ENCODE results near the gene MYBPC2.

The MYBPC2 gene

DNA sequence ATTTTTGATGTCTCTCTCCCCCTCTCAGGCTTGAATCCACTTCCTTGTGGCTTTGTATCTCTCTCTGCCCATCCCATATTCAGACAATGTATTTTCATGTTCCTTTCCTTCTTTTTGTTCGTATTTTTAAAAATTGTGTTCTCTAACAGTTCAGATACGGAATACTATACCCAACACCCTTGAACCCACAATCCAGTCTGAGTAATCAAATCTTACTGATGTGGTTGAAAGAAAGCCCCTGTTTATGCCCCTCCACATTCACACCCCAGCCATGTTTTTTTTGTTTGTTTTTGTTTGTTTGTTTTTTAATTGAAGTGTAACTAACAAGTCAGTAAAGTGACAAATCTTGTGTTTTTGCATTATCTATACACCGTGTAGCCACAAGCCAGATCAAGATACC lies 12.6 kb upstream of the MYBPC2 start:
- H3K27ac ChIP-seq: no peak overlapping the region
- CTCF ChIA-PET: no interaction called here
- no peak for DNase-seq (ENCODE audit: low spot score)
- TF ChIP-seq, protein P1, sequence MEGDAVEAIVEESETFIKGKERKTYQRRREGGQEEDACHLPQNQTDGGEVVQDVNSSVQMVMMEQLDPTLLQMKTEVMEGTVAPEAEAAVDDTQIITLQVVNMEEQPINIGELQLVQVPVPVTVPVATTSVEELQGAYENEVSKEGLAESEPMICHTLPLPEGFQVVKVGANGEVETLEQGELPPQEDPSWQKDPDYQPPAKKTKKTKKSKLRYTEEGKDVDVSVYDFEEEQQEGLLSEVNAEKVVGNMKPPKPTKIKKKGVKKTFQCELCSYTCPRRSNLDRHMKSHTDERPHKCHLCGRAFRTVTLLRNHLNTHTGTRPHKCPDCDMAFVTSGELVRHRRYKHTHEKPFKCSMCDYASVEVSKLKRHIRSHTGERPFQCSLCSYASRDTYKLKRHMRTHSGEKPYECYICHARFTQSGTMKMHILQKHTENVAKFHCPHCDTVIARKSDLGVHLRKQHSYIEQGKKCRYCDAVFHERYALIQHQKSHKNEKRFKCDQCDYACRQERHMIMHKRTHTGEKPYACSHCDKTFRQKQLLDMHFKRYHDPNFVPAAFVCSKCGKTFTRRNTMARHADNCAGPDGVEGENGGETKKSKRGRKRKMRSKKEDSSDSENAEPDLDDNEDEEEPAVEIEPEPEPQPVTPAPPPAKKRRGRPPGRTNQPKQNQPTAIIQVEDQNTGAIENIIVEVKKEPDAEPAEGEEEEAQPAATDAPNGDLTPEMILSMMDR (conservative IDR thresholded peaks at IDR 0.05; ENCODE audit: low read depth): no peak
- POLR2A ChIA-PET (ENCODE audit: low non-redundant PET): no interaction called here

DNA sequence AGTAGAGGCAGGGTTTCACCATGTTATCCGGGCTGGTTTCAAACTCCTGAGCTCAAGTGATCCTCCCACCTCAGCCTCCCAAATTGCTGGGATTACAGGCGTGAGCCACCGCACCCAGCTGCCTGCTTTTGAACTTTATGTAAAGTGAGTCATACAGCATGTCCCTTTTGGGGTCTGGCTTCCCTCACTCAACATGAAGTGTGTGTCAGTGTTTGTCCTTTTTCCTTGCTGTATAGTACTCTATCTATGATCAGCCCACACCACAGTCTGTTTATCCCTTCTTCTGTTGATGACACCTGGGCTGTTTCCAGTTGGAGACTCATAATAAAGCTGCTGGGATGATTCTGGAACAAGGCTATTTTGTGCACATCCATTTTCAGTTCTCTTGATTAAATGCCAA lies 11.9 kb upstream of the MYBPC2 start:
- POLR2A ChIA-PET (ENCODE audit: low non-redundant PET): no interaction called here
- CTCF ChIA-PET: no interaction called here
- no peak overlapping the region for H3K27ac ChIP-seq
- TF ChIP-seq, protein P1 (conservative IDR thresholded peaks at IDR 0.05; ENCODE audit: low read depth): no peak
- no peak for DNase-seq (ENCODE audit: low spot score)

DNA sequence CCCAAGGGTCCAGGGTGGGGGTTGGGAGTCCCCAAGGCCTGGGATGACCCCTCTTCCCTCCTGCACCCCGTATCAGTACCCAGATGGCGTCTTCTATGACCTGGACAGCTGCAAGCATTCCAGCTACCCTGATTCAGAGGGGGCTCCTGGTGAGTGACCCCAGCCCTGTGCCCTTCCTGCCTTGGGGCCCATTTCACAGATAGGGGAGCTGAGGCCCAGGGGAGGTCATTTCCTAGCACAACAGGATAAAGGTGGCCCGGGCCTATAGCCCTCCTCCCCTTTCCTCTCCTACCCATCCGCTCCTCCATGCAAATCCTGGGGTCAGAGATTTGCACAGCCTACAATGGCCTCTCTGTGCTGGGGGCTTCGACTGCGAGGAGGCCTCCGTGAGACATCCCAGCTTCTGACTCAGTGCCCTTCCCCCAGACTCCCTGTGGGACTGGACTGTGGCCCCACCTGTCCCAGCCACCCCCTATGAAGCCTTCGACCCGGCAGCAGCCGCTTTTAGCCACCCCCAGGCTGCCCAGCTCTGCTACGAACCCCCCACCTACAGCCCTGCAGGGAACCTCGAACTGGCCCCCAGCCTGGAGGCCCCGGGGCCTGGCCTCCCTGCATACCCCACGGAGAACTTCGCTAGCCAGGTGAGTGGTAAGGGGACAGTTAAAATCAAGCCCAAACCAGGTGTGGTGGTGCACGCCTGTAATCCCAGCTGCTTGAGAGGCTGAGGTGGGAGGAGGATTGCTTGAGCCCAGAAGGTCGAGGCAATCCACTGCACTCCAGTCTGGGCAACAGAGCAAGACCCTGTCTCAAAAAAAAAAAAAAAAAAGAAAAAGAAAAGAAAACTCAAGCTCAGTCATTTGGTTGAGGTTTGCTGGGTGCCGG lies 10.1 kb upstream of the MYBPC2 start:
- CTCF ChIA-PET: interaction anchor here (0.6 kb wide), 1 partner anchor 1133 kb away, joined by 4 read pairs; no protein-coding TSS in a partner anchor
- no peak overlapping the region for H3K27ac ChIP-seq

DNA sequence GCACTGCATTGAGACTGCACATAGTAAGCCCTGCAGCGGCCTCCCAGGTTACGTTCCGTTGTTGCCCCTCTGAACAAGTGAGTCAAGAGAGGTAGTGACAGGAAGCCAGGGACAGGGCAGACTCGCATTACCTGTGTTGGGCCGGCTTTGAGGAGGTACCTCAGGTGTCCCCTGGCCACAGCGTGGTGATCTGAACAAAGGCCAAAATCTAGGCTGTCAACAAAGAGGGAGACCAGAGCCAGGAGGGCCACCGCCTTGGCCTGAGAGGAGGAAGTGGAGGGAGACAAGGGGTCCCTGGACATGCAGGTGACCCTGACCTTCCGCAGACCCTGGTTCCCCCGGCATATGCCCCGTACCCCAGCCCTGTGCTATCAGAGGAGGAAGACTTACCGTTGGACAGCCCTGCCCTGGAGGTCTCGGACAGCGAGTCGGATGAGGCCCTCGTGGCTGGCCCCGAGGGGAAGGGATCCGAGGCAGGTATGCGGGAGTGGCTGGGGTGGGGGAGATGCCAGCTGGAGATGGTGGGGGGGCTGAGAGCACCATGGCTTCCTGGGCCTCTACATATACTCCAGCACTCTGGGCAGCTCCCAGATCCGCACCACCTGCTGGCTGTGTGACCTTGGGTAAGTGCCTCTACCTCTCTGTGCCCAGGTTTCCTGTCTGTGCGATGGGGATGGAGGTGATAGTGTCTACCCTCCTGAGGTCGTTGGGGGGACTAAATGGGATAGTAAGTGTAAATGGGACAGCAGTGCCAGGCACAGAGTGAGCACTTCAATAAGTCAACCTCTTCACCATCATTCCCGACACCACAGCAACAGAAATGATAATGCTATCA lies 9.2 kb upstream of the MYBPC2 start:
- ChIA-PET POLR2A (ENCODE audit: low non-redundant PET) (no interaction called here), CTCF (no interaction called here)
- TF ChIP-seq, protein P1 (conservative IDR thresholded peaks at IDR 0.05; ENCODE audit: low read depth): no peak
- DNase-seq (ENCODE audit: low spot score): no peak
- no peak overlapping the region for H3K27ac ChIP-seq

More for the DNA sequence above, 10.1 kb upstream of the MYBPC2 start:
- POLR2A ChIA-PET (ENCODE audit: low non-redundant PET): no interaction called here
- no peak for DNase-seq (ENCODE audit: low spot score)
- TF ChIP-seq, protein P1 (conservative IDR thresholded peaks at IDR 0.05; ENCODE audit: low read depth): no peak

DNA sequence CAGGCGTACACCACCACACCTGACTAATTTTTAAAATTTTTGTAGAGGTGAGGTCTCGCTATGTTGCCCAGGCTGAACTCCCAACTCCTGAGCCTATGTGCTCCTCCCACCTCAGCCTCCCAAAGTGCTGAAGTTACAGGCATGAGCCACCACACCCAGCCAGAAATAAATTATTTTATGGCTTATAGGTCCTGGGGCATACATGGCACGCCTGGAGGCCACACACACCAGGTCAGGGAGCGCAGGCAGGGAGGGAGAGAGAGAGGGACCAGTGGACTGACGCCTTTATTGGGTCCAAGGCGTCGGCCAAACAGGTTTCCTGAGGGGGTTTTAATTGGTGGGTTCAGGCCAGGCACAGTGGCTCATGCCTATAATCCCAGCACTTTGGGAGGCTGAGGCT lies 7.1 kb upstream of the MYBPC2 start:
- POLR2A ChIA-PET (ENCODE audit: low non-redundant PET): no interaction called here
- DNase-seq (ENCODE audit: low spot score): no peak
- TF ChIP-seq, protein P1 (conservative IDR thresholded peaks at IDR 0.05; ENCODE audit: low read depth): no peak
- CTCF ChIA-PET: interaction anchor here (0.6 kb wide), 1 partner anchor 241 kb away, joined by 3 read pairs; no protein-coding TSS in a partner anchor
- no peak overlapping the region for H3K27ac ChIP-seq

GRCh38 chr19:50427318-50427925 lies 5.3 kb upstream of the MYBPC2 start:
- TF ChIP-seq, protein P1 (conservative IDR thresholded peaks at IDR 0.05; ENCODE audit: low read depth): no peak
- no peak for DNase-seq (ENCODE audit: low spot score)
- ChIA-PET CTCF (no interaction called here), POLR2A (ENCODE audit: low non-redundant PET) (no interaction called here)
- H3K27ac ChIP-seq: no peak overlapping the region
